Astrocyte (in vitro differentiated cells and primary cell): ENCODE data around the gene KCNJ11.

ENCODE experiments used
- EZH2 ChIP-seq: IDR thresholded peaks from 2 replicates; pipeline ENCODE4 v1.6.1; 2012; ENCODE audit warnings: mild to moderate bottlenecking, low read length, inconsistent platforms; ENCODE audit not compliant: insufficient read depth
- TF ChIP-seq, protein P1 (sequence below): IDR thresholded peaks from 2 replicates; pipeline ENCODE4 v1.5.1; 2011; ENCODE audit warnings: low read depth, mild to moderate bottlenecking, inconsistent platforms, low read length, moderate library complexity; ENCODE audit not compliant: insufficient read depth

DNA sequence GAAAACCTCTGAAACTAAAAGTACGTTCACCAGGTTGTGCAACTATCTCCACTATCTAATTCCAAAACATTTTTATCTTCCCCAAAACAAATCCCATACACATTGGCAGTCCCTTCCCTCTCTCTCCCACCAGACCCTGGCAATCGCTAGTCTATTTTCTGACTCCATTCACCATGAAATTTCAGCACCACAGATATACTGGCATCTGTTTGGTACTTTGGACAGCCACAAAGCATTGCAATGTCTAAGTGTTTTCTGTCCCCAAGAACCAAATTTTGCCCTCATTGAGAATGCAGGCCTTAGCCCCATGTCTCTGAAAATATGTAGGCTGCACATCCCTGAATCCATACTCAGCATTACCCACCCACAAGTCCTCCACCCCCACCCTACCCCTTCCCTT lies 28.0 kb upstream of the KCNJ11 start:
- TF ChIP-seq, protein P1, sequence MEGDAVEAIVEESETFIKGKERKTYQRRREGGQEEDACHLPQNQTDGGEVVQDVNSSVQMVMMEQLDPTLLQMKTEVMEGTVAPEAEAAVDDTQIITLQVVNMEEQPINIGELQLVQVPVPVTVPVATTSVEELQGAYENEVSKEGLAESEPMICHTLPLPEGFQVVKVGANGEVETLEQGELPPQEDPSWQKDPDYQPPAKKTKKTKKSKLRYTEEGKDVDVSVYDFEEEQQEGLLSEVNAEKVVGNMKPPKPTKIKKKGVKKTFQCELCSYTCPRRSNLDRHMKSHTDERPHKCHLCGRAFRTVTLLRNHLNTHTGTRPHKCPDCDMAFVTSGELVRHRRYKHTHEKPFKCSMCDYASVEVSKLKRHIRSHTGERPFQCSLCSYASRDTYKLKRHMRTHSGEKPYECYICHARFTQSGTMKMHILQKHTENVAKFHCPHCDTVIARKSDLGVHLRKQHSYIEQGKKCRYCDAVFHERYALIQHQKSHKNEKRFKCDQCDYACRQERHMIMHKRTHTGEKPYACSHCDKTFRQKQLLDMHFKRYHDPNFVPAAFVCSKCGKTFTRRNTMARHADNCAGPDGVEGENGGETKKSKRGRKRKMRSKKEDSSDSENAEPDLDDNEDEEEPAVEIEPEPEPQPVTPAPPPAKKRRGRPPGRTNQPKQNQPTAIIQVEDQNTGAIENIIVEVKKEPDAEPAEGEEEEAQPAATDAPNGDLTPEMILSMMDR, result no peak
- no peak for TF ChIP-seq EZH2
